SK-N-MC (cell line): ENCODE data around the gene AMFR.

Experiments used
- EZH2 ChIP-seq: fragments of 200-600 bp; sonication (generic); IDR thresholded peaks from one replicate; pipeline ENCODE4 v1.6.1; 2017; ENCODE audit warnings: antibody characterized with exemption
- POLR2AphosphoS5 ChIP-seq: IDR thresholded peaks from 2 replicates; pipeline ENCODE4 v1.6.1; 2012; ENCODE audit warnings: mild to moderate bottlenecking, low read depth, low read length, borderline replicate concordance

GRCh38 chr16:56314244-56314850 lies 111.0 kb downstream of the AMFR start:
- TF ChIP-seq EZH2 (no peak), POLR2AphosphoS5 (no peak)
